Neural cell (in vitro differentiated cells): Measurements from ENCODE around the gene GATM. TPM values are rescaled to one million over a fixed set of nuclear protein-coding genes. Genes with fewer than 3 reads are reported as not detected.

Experiments
- H2AFZ ChIP-seq: fragments of 200-600, 300-800 bp; sonication (generic), shearing (Covaris generic); 2 replicates; pipeline ENCODE4 v1.6.0; 2014; ENCODE audit warnings: low read depth, mild to moderate bottlenecking, antibody characterized with exemption, low read length, moderate library complexity
- H3F3A ChIP-seq: fragments of 200-600 bp; shearing (Covaris generic); 2 replicates; pipeline ENCODE4 v1.6.1; 2016; ENCODE audit warnings: mild to moderate bottlenecking, moderate library complexity, mixed read lengths, antibody characterized with exemption, low read length; ENCODE audit not compliant: insufficient read depth, poor library complexity, severe bottlenecking
- H3K27ac ChIP-seq: fragments of 200-600, 300-800 bp; sonication (generic), shearing (Covaris generic); 2 replicates; pipeline ENCODE4 v1.5.1; 2014; ENCODE audit warnings: mild to moderate bottlenecking, low read length, moderate library complexity
- H3K27me3 ChIP-seq: fragments of 300-800, 200-600 bp; sonication (generic), shearing (Covaris generic); 2 replicates; pipeline ENCODE4 v1.6.0; 2014; ENCODE audit warnings: mild to moderate bottlenecking, low read depth, low read length, moderate library complexity; ENCODE audit not compliant: insufficient read depth
- H3K36me3 ChIP-seq: fragments of 300-800, 200-600 bp; sonication (generic), shearing (Covaris generic); 2 replicates; pipeline ENCODE4 v1.5.1; 2014; ENCODE audit warnings: mild to moderate bottlenecking, antibody characterized with exemption, low read length, moderate library complexity; ENCODE audit not compliant: insufficient read depth
- H3K4me2 ChIP-seq: fragments of 300-800, 200-600 bp; sonication (generic), shearing (Covaris generic); 2 replicates; pipeline ENCODE4 v1.6.0; 2014; ENCODE audit warnings: mild to moderate bottlenecking, low read length
- H3K4me3 ChIP-seq: fragments of 300-800, 200-600 bp; sonication (generic), shearing (Covaris generic); 2 replicates; pipeline ENCODE4 v1.5.1; 2014; ENCODE audit warnings: mild to moderate bottlenecking, low read length, moderate library complexity
- H3K79me2 ChIP-seq: fragments of 200-600 bp; shearing (Covaris generic); replicated peaks from 2 replicates; pipeline ENCODE4 v1.6.0; 2014; ENCODE audit warnings: mild to moderate bottlenecking, low read length, moderate library complexity; ENCODE audit not compliant: insufficient read depth
- H3K9ac ChIP-seq: fragments of 300-800, 200-600 bp; sonication (generic), shearing (Covaris generic); 2 replicates; pipeline ENCODE4 v1.6.1; 2016; ENCODE audit warnings: mild to moderate bottlenecking, low read length, mixed read lengths
- H3K9me2 ChIP-seq: fragments of 200-600 bp; shearing (Covaris generic); 2 replicates; pipeline ENCODE4 v1.6.1; 2016; ENCODE audit warnings: mild to moderate bottlenecking, low read length, mixed read lengths; ENCODE audit not compliant: insufficient read depth
- H3K9me3 ChIP-seq: fragments of 200-600, 300-800 bp; sonication (generic), shearing (Covaris generic); 2 replicates; pipeline ENCODE4 v1.6.1; 2016; ENCODE audit warnings: mild to moderate bottlenecking, mixed run types, low read length, moderate library complexity, mixed read lengths
- H4K20me1 ChIP-seq: fragments of 200-600 bp; shearing (Covaris generic); 2 replicates; pipeline ENCODE4 v1.6.1; 2016; ENCODE audit warnings: mild to moderate bottlenecking, mixed run types; ENCODE audit not compliant: insufficient read depth
- CTCF ChIP-seq: fragments of 450-650 bp; IDR thresholded peaks from 2 replicates; pipeline ENCODE4 v1.5.1; 2014; ENCODE audit warnings: antibody characterized with exemption, mild to moderate bottlenecking, moderate library complexity; ENCODE audit not compliant: poor library complexity, severe bottlenecking
- EP300 ChIP-seq: fragments of 450-650 bp; conservative IDR thresholded peaks from 2 replicates; pipeline ENCODE4 v1.6.1; 2014; ENCODE audit warnings: antibody characterized with exemption, mild to moderate bottlenecking, moderate library complexity; ENCODE audit not compliant: poor library complexity, severe bottlenecking
- EZH2 ChIP-seq: fragments of 200-600, 300-800 bp; shearing (Covaris generic), sonication (generic); IDR thresholded peaks from 2 replicates; pipeline ENCODE4 v1.6.1; 2014; ENCODE audit warnings: antibody characterized with exemption, low read length, borderline replicate concordance, mild to moderate bottlenecking; ENCODE audit not compliant: insufficient read depth, poor library complexity, severe bottlenecking
- MXI1 ChIP-seq: fragments of 450-650 bp; conservative IDR thresholded peaks from 2 replicates; pipeline ENCODE4 v1.6.1; 2014; ENCODE audit warnings: antibody characterized with exemption, mild to moderate bottlenecking; ENCODE audit not compliant: poor library complexity, severe bottlenecking
- POLR2AphosphoS5 ChIP-seq: IDR thresholded peaks from 2 replicates; pipeline ENCODE4 v1.6.1; 2012
- RAD21 ChIP-seq: fragments of 450-650 bp; conservative IDR thresholded peaks from 2 replicates; pipeline ENCODE4 v1.6.1; 2014; ENCODE audit warnings: antibody characterized with exemption, mild to moderate bottlenecking, moderate library complexity
- REST ChIP-seq: IDR thresholded peaks from 2 replicates; pipeline ENCODE4 v1.6.1; 2012; ENCODE audit warnings: borderline replicate concordance
- SMC3 ChIP-seq: fragments of 450-650 bp; conservative IDR thresholded peaks from 2 replicates; pipeline ENCODE4 v1.6.1; 2014; ENCODE audit warnings: antibody characterized with exemption, mild to moderate bottlenecking, moderate library complexity; ENCODE audit not compliant: poor library complexity
- TAF1 ChIP-seq: IDR thresholded peaks from 2 replicates; pipeline ENCODE4 v1.6.1; 2012; ENCODE audit warnings: low read depth
- polyA plus RNA-seq: library from polyadenylated mRNA; depleted of rRNA; stranded (reverse); fragments of >200 nt; gene quantifications from 2 replicates; pipeline ENCODE4 v1.2.3, GENCODE V29; 2014

The GATM gene
- polyA plus RNA-seq, 1 donor from 2014 or later = 13.3 TPM

GRCh38 chr15:45337224-45337623, 41.1 kb downstream of the GATM start:
- no peaks in the 10 kb centered on the region for H3K9me2 ChIP-seq
- H3K4me2 ChIP-seq = no peak overlapping the region
- H3F3A ChIP-seq = no peaks in the 10 kb centered on the region
- no peak overlapping the region for H3K27ac ChIP-seq
- no peak overlapping the region for H3K4me3 ChIP-seq
- H3K27me3 ChIP-seq = no peaks in the 10 kb centered on the region
- H3K9ac ChIP-seq = no peak overlapping the region
- no peaks in the 10 kb centered on the region for H3K36me3 ChIP-seq
- H2AFZ ChIP-seq = no peak overlapping the region
- TF ChIP-seq EZH2 = no peak
- TF ChIP-seq TAF1 = no peak
- TF ChIP-seq CTCF = no peak
- no peak for TF ChIP-seq REST
- TF ChIP-seq SMC3 = no peak
- no peak for TF ChIP-seq RAD21
- H4K20me1 ChIP-seq = no peaks in the 10 kb centered on the region
- no peaks in the 10 kb centered on the region for H3K79me2 ChIP-seq
- H3K9me3 ChIP-seq = no peaks in the 10 kb centered on the region

GRCh38 chr15:45333550-45333949, 44.8 kb downstream of the GATM start:
- Histone ChIP-seq H3K27ac (no peak overlapping the region), H3K4me2 (no peak overlapping the region), H3K27me3 (no peaks in the 10 kb centered on the region), H3K36me3 (no peaks in the 10 kb centered on the region), H4K20me1 (no peaks in the 10 kb centered on the region), H3K9me2 (no peaks in the 10 kb centered on the region), H3K79me2 (no peaks in the 10 kb centered on the region), H3K9me3 (no peaks in the 10 kb centered on the region), H3K4me3 (no peak overlapping the region), H3K9ac (no peak overlapping the region), H2AFZ (no peak overlapping the region), H3F3A (no peaks in the 10 kb centered on the region)
- TF ChIP-seq MXI1 (no peak), EP300 (no peak), SMC3 (no peak), CTCF (no peak), TAF1 (no peak), REST (no peak), RAD21 (no peak), POLR2AphosphoS5 (no peak), EZH2 (no peak)
